Sigmoid colon (tissue), 7 donors: ENCODE measurements around the gene SDC4. TPM values are rescaled to one million over a fixed set of nuclear protein-coding genes. Genes with fewer than 3 reads are reported as not detected.
A peak's percentile ranks its signal among the peaks of the same experiment; 100 is the strongest.

ENCODE experiments used
- DNase-seq: peaks from one replicate; pipeline ENCODE4 v3.0.0-alpha.2; 2019
- H3K27ac ChIP-seq, 4 donors: fragments of 200-600 bp; sonication (generic); one replicate each; pipeline ENCODE4 v1.5.1; 2016 to 2019; ENCODE audit warnings: mild to moderate bottlenecking in 1 of 4
- H3K27me3 ChIP-seq, 3 donors: fragments of 200-600 bp; sonication (generic); one replicate each; pipeline ENCODE4 v1.5.1; 2019; ENCODE audit warnings: mild to moderate bottlenecking in 1 of 3
- H3K36me3 ChIP-seq, 4 donors: fragments of 200-600 bp; sonication (generic); one replicate each; pipeline ENCODE4 v1.5.1; 2016 to 2019
- H3K4me1 ChIP-seq, 4 donors: fragments of 200-600 bp; sonication (generic); one replicate each; pipeline ENCODE4 v1.5.1; 2017 to 2019
- H3K4me3 ChIP-seq, 4 donors: fragments of 200-600 bp; sonication (generic); one replicate each; pipeline ENCODE4 v1.5.1; 2017 to 2019; ENCODE audit warnings: mild to moderate bottlenecking in 2 of 4, moderate library complexity in 1 of 4
- H3K9me3 ChIP-seq, 4 donors: fragments of 200-600 bp in 3 of 4; sonication (generic) in 3 of 4; one replicate each; pipeline versions ENCODE4 v1.5.1 to v1.6.1; 2013 to 2019
- CTCF ChIP-seq, 4 experiments: fragments of 450-650 bp in 3 of 4; fragments of 200-600 bp in 1 of 4; IDR thresholded peaks; one replicate each; pipeline ENCODE4 v1.5.1; 2016 to 2019; ENCODE audit warnings: antibody characterized with exemption in 4 of 4, mild to moderate bottlenecking in 3 of 4, moderate library complexity in 2 of 4
- EP300 ChIP-seq, 4 donors: sonication (generic); formaldehyde crosslinking; IDR thresholded peaks; one replicate each; pipeline ENCODE4 v1.6.1; 2017; ENCODE audit warnings: antibody characterized with exemption in 4 of 4
- POLR2A ChIP-seq, 2 donors: fragments of 450-650 bp; IDR thresholded peaks; one replicate each; pipeline ENCODE4 v1.6.1; 2016; ENCODE audit warnings: antibody characterized with exemption in 2 of 2, mild to moderate bottlenecking in 2 of 2, moderate library complexity in 2 of 2
- POLR2AphosphoS5 ChIP-seq, 4 donors: sonication (generic); formaldehyde crosslinking; IDR thresholded peaks; one replicate each; pipeline ENCODE4 v1.6.1; 2017; ENCODE audit warnings: antibody characterized with exemption in 4 of 4
- WGBS, 2 donors: extraction: QIAGEN DNeasy Blood & Tissue Kit; methylation state at CpG; one replicate each; pipeline ENCODE4 v1.1.7; 2013; 5-methylcytosine and 5-hydroxymethylcytosine counted together
- intact Hi-C: fragments of 100-400 bp; cut with DNase I; formaldehyde crosslinking; loops from one replicate; pipeline ENCODE4 v1.15.1; 2023
- polyA plus RNA-seq, 3 donors: library from polyadenylated mRNA; stranded (reverse); fragments of 200-250 nt; gene quantifications; one replicate each; pipeline ENCODE4 v1.2.3, GENCODE V29; 2013
- total RNA-seq, 4 donors: library from RNA; depleted of rRNA; stranded (reverse); fragments of >200 nt; gene quantifications; one replicate each; pipeline ENCODE4 v1.1.0, GENCODE V29; 2016
- donor health status: healthy with polysubstance abuse.
- donor health status: Bipolar disorder and iron deficiency.
- donor health status: healthy.

The SDC4 gene
- total and polyA plus RNA-seq, 7 donors, result 22.2 to 149 (median 79.9) TPM

GRCh38 chr20:45359069-45359405, 10.8 kb upstream of the SDC4 start:
- no peaks in the 10 kb centered on the region for H3K9me3 ChIP-seq
- TF ChIP-seq POLR2AphosphoS5 (IDR thresholded peaks at IDR 0.05), result peak in 3 of 4 donors; percentile 7 to 52 (median 12)
- no peak for TF ChIP-seq POLR2A (IDR thresholded peaks at IDR 0.05)
- TF ChIP-seq CTCF (IDR thresholded peaks at IDR 0.05), result no peak
- peak in 3 of 4 donors; percentile 71 to 82 (median 74) for TF ChIP-seq EP300 (IDR thresholded peaks at IDR 0.05)
- H3K36me3 ChIP-seq, result no peaks in the 10 kb centered on the region
- peaks cover 0 to 77% (median 66%) of the 10 kb centered on the region in 4 donors for H3K4me1 ChIP-seq
- DNase-seq, result peak; percentile 81
- intact Hi-C loops, result loop anchor here (2.0 kb wide), 1 partner anchor 14 kb away; no protein-coding TSS in a partner anchor
- WGBS, 2 donors, result 83 to 89% methylated on average over 7 of the region's 7 CpGs
- peak overlapping the region; percentile 80 to 96 (median 90) for H3K27ac ChIP-seq
- no peak overlapping the region for H3K4me3 ChIP-seq
- H3K27me3 ChIP-seq, result no peaks in the 10 kb centered on the region

GRCh38 chr20:45358282-45359068, 10.3 kb upstream of the SDC4 start:
- intact Hi-C loops, result loop anchor here (1.0 to 2.0 kb wide), 2 partner anchors 14 to 421 kb away; no protein-coding TSS in a partner anchor
- Histone ChIP-seq H3K27ac (peak overlapping the region; percentile 80 to 96 (median 90)), H3K4me3 (no peak overlapping the region), H3K36me3 (no peaks in the 10 kb centered on the region), H3K9me3 (no peaks in the 10 kb centered on the region), H3K27me3 (no peaks in the 10 kb centered on the region), H3K4me1 (peaks cover 0 to 77% (median 60%) of the 10 kb centered on the region in 4 donors)
- DNase-seq, result peak; percentile 98
- peak; percentile 42 to 51 for TF ChIP-seq POLR2A (IDR thresholded peaks at IDR 0.05)
- TF ChIP-seq CTCF (IDR thresholded peaks at IDR 0.05), result no peak
- TF ChIP-seq EP300 (IDR thresholded peaks at IDR 0.05), result peak; percentile 65 to 99 (median 86)
- peak; percentile 82 to 97 (median 87) for TF ChIP-seq POLR2AphosphoS5 (IDR thresholded peaks at IDR 0.05)
- WGBS, 2 donors, result 50 to 72% methylated on average over 10 of the region's 10 CpGs

GRCh38 chr20:45355209-45356084, 7.2 kb upstream of the SDC4 start:
- Histone ChIP-seq H3K4me1 (peaks cover 0 to 66% (median 49%) of the 10 kb centered on the region in 4 donors), H3K36me3 (no peaks in the 10 kb centered on the region), H3K27me3 (no peaks in the 10 kb centered on the region), H3K27ac (peak overlapping the region; percentile 80 to 96 (median 90)), H3K4me3 (no peak overlapping the region), H3K9me3 (no peaks in the 10 kb centered on the region)
- intact Hi-C loops, result no loop called here
- 43 to 72% methylated on average over 5 of the region's 5 CpGs for WGBS, 2 donors
- peak; percentile 63 for DNase-seq
- TF ChIP-seq EP300 (IDR thresholded peaks at IDR 0.05) (no peak), POLR2A (IDR thresholded peaks at IDR 0.05) (no peak), CTCF (IDR thresholded peaks at IDR 0.05) (no peak), POLR2AphosphoS5 (IDR thresholded peaks at IDR 0.05) (peak in 3 of 4 donors; percentile 28 to 59 (median 28))

- Histone ChIP-seq H3K27ac (peak overlapping the region; percentile 80 to 96 (median 90)), H3K9me3 (no peaks in the 10 kb centered on the region), H3K4me1 (peaks cover 0 to 57% (median 41%) of the 10 kb centered on the region in 4 donors), H3K4me3 (no peak overlapping the region), H3K36me3 (no peaks in the 10 kb centered on the region), H3K27me3 (no peaks in the 10 kb centered on the region)
- no peak for DNase-seq
- 75 to 81% methylated on average over 9 of the region's 9 CpGs for WGBS, 2 donors
- intact Hi-C loops, result no loop called here
- TF ChIP-seq POLR2A (IDR thresholded peaks at IDR 0.05) (no peak), CTCF (IDR thresholded peaks at IDR 0.05) (no peak), POLR2AphosphoS5 (IDR thresholded peaks at IDR 0.05) (peak; percentile 53 to 76 (median 61)), EP300 (IDR thresholded peaks at IDR 0.05) (no peak)
These were observed 6.4 kb upstream of the SDC4 start for GRCh38 chr20:45354423-45355208.
